Measurements from ENCODE around the gene RPLP2.

The RPLP2 gene

DNA sequence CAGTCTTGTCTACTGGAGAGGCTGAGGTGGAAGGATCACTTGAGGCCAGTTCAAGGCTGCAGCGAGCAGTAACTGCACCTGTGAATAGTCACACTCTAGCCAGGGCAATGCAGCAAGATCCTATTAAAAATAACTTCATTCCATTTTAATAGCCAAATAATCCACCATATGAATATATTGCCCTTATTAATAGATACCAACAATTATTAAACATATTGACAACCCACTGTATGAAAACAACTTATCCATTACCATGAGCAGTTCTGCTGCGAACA is 42.9 kb upstream of the RPLP2 start:
- in situ Hi-C loops (cut with HindIII; ENCODE audit: low pct_ligation_motif_present, low sequenced_read_pairs): no loop called here

DNA sequence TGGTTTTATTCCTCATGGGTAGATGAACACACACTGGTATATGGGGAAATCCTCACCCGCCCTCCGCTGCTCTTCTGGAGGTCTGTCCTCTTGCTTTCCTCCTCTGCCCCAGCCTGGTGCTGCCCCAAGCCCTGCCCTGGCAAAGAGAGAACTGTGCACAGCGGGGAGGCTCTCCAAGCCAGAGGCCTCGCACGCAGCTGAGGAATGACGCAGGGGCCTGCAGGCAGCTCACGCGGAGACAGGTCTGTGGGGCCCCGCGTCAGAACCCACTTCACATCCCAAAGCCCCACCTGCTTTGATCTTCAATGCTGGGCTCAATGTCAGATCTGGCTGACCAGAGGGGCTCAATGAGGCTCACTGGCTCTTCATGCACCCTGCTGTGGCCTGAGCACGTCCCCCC is 42.5 kb upstream of the RPLP2 start:
- peaks cover 74% of the 10 kb centered on the region for H3K36me3 ChIP-seq (replicated peaks)
- in situ Hi-C loops (cut with HindIII; ENCODE audit: low pct_ligation_motif_present, low sequenced_read_pairs): no loop called here
- H3K4me3 ChIP-seq (ENCODE audit: low read depth, low read length): no peak overlapping the region
- H3K27me3 ChIP-seq (replicated peaks): no peaks in the 10 kb centered on the region
- DNase-seq: no peak
- no peak overlapping the region for H3K27ac ChIP-seq
- TF ChIP-seq, protein P1, sequence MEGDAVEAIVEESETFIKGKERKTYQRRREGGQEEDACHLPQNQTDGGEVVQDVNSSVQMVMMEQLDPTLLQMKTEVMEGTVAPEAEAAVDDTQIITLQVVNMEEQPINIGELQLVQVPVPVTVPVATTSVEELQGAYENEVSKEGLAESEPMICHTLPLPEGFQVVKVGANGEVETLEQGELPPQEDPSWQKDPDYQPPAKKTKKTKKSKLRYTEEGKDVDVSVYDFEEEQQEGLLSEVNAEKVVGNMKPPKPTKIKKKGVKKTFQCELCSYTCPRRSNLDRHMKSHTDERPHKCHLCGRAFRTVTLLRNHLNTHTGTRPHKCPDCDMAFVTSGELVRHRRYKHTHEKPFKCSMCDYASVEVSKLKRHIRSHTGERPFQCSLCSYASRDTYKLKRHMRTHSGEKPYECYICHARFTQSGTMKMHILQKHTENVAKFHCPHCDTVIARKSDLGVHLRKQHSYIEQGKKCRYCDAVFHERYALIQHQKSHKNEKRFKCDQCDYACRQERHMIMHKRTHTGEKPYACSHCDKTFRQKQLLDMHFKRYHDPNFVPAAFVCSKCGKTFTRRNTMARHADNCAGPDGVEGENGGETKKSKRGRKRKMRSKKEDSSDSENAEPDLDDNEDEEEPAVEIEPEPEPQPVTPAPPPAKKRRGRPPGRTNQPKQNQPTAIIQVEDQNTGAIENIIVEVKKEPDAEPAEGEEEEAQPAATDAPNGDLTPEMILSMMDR (IDR thresholded peaks at IDR 0.05; ENCODE audit: low read depth, low read length, missing control alignments): no peak

More for the DNA sequence above, 42.9 kb upstream of the RPLP2 start:
- peaks cover 77% of the 10 kb centered on the region for H3K36me3 ChIP-seq (replicated peaks)
- H3K4me3 ChIP-seq (ENCODE audit: low read depth, low read length): no peak overlapping the region
- no peak overlapping the region for H3K27ac ChIP-seq
- H3K27me3 ChIP-seq (replicated peaks): no peaks in the 10 kb centered on the region
- no peak for DNase-seq
- TF ChIP-seq, protein P1 (IDR thresholded peaks at IDR 0.05; ENCODE audit: low read depth, low read length, missing control alignments): no peak

DNA sequence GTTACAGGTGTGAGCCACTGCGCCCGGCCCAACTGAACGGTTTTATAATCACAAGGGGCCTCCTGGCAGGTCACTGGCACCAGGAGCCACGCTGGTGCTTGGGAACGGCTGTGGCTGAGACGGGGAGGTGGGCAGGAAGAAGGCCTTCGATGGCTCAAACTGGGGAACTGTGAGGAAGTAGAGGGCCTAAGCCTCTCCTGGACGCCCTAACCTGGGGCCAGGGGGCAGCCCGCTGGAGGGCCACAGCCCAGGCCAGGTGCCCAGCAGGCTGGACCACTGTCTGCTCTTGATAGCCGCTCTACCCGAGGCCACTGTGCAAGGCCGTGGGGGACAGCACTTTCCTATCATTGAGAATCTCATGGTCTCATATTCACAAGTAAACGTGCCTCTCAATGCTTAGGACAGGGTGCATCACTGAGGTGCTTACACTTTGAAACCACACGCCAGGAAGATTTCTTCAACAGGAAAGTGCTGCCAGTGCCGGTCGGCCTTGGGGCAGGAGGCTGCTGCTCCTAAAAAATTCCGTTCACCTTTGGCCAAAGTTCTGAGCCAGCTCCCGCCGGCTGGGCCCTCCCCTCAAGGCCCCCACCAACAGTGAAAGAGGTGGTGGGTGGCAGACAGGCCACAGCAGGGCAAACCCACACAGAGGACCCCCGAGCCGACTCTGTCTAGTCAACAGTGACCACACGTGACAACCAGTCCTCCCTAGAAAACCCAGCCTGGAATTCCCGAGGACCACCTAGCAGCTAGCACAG is 39.7 kb upstream of the RPLP2 start:
- peaks cover 69% of the 10 kb centered on the region for H3K36me3 ChIP-seq (replicated peaks)
- no peaks in the 10 kb centered on the region for H3K27me3 ChIP-seq (replicated peaks)
- no peak overlapping the region for H3K4me3 ChIP-seq (ENCODE audit: low read depth, low read length)
- no peak overlapping the region for H3K27ac ChIP-seq
- TF ChIP-seq, protein P1 (IDR thresholded peaks at IDR 0.05; ENCODE audit: low read depth, low read length, missing control alignments): no peak
- in situ Hi-C loops (cut with HindIII; ENCODE audit: low pct_ligation_motif_present, low sequenced_read_pairs): no loop called here
- DNase-seq: no peak

DNA sequence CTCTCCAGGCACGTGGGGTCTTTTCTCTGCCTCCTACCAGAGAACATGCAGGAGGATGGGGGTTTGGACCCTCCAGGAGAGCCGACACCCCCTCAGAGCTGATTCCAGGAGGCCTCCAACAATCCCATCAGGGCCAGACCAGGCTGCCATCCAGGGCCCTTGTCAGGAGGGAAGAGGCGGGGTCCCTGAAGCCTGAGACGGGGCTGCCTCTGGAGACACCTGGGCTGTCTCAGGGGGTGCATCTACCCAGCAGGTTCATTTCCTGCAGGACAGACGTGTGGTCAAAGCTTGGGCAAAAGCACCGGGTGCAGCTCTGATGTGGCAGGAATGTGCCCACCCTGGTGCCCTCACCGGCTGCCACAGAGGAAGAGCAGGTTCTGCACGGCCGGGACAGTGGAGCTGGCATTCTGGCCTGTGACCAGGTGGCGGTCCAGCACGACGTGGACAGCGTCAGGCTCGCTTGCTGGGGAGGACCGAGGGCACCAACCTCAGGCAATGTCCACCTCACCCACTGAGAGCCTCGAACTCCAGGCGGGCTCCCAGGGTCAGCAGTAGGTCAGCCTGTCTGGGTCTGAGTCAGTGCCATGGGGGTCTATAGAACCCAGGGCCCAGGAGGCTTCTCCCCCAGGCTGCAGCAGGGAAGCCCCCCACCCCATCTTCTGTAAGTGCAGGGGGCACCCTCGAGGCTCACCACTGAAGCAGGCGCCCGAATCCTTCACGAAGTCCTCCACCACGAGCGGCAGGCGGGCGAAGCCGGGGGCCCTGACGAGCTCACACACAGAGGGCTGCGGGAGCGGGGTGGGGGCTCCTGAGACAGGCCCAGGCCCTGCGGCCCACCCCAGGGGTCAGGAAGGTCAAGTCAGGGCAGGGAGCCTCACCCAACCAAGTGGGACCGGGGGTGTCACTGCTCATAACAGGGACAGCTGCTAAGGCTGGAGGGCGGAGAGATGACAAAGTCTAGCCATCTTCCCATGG is 38.8 kb upstream of the RPLP2 start:
- H3K4me3 ChIP-seq (ENCODE audit: low read depth, low read length): no peak overlapping the region
- in situ Hi-C loops (cut with HindIII; ENCODE audit: low pct_ligation_motif_present, low sequenced_read_pairs): no loop called here
- no peak for DNase-seq
- peaks cover 61% of the 10 kb centered on the region for H3K36me3 ChIP-seq (replicated peaks)
- H3K27me3 ChIP-seq (replicated peaks): no peaks in the 10 kb centered on the region
- TF ChIP-seq, protein P1 (IDR thresholded peaks at IDR 0.05; ENCODE audit: low read depth, low read length, missing control alignments): no peak
- no peak overlapping the region for H3K27ac ChIP-seq

DNA sequence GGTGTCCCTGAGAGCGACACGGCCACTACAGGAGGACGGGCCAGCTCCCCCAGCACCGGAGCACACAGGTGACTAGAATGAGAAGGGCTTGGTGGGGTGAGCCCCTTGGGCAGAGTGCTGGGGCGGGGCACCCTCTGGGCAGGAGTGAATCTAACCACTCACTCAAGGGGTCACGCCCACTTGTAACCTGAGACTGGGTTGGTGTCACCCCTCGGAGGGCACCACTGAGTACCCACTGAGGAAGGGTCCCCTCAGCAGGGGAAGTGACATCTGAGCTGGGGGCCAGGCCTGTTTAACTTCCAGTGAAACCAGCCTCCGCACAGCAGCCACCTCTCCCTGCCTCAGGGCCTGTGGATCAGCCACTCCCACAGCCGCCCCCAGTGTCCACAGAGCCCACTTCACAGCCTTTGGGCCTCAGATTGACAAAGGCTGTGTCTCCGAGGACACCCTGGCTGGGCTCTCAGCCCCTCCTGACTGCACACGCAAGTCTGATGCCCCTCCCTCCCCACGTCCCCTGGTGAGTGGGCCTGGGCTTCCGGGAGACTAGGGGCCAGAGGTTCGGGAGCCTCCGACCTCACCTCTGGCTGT is 38.1 kb upstream of the RPLP2 start:
- DNase-seq: no peak
- in situ Hi-C loops (cut with HindIII; ENCODE audit: low pct_ligation_motif_present, low sequenced_read_pairs): no loop called here
- Histone ChIP-seq H3K27me3 (replicated peaks) (no peaks in the 10 kb centered on the region), H3K27ac (no peak overlapping the region), H3K36me3 (replicated peaks) (peaks cover 53% of the 10 kb centered on the region), H3K4me3 (ENCODE audit: low read depth, low read length) (no peak overlapping the region)
- TF ChIP-seq, protein P1 (IDR thresholded peaks at IDR 0.05; ENCODE audit: low read depth, low read length, missing control alignments): no peak
